H9 (cell line): Measurements from ENCODE around the gene TACR2. TPM values are rescaled to one million over a fixed set of nuclear protein-coding genes. Genes with fewer than 3 reads are reported as not detected.

Experiments used
- DNase-seq: peaks from one replicate; pipeline ENCODE4 v3.0.0-alpha.2; 2017
- H2AFZ ChIP-seq: one replicate; pipeline ENCODE4 v1.6.1; 2013; ENCODE audit warnings: mild to moderate bottlenecking, low read length, control low read depth, moderate library complexity
- H2AK5ac ChIP-seq: 2 replicates; pipeline ENCODE4 v1.6.1; 2013; ENCODE audit warnings: low read length, control low read depth, mixed read lengths; ENCODE audit not compliant: insufficient read length
- H2BK120ac ChIP-seq: one replicate; pipeline ENCODE4 v1.6.1; 2013; ENCODE audit warnings: low read depth, mild to moderate bottlenecking, low read length, control low read depth, inconsistent platforms; ENCODE audit not compliant: poor library complexity, severe bottlenecking
- H2BK12ac ChIP-seq: 2 replicates; pipeline ENCODE4 v1.6.1; 2013; ENCODE audit warnings: low read length, control low read depth, mixed read lengths, low read depth; ENCODE audit not compliant: insufficient read length
- H2BK15ac ChIP-seq: 2 replicates; pipeline ENCODE4 v1.6.1; 2013; ENCODE audit warnings: low read depth, low read length, control low read depth
- H2BK20ac ChIP-seq: one replicate; pipeline ENCODE4 v1.6.1; 2013; ENCODE audit warnings: low read depth, mild to moderate bottlenecking, low read length, control low read depth, inconsistent platforms; ENCODE audit not compliant: poor library complexity, severe bottlenecking
- H2BK5ac ChIP-seq: 2 replicates; pipeline ENCODE4 v1.6.1; 2013; ENCODE audit warnings: low read length, control low read depth, mixed read lengths; ENCODE audit not compliant: insufficient read length
- H3K14ac ChIP-seq: 2 replicates; pipeline ENCODE4 v1.6.1; 2013; ENCODE audit warnings: low read length, control low read depth; ENCODE audit not compliant: insufficient read depth
- H3K18ac ChIP-seq: 2 replicates; pipeline ENCODE4 v1.6.1; 2013; ENCODE audit warnings: low read depth, mild to moderate bottlenecking, mixed read lengths, low read length, control low read depth; ENCODE audit not compliant: insufficient read length
- H3K23ac ChIP-seq: 2 replicates; pipeline ENCODE4 v1.6.1; 2013; ENCODE audit warnings: low read length, control low read depth, mixed read lengths, low read depth; ENCODE audit not compliant: insufficient read length
- H3K23me2 ChIP-seq: 2 replicates; pipeline ENCODE4 v1.6.1; 2013; ENCODE audit warnings: low read depth, mild to moderate bottlenecking, mixed read lengths, low read length, control low read depth; ENCODE audit not compliant: insufficient read length, poor library complexity, severe bottlenecking
- H3K27ac ChIP-seq: 2 replicates; pipeline ENCODE4 v1.5.1; 2013; ENCODE audit warnings: low read length, control low read depth, mixed read lengths, low read depth; ENCODE audit not compliant: insufficient read length
- H3K27me3 ChIP-seq: 2 replicates; pipeline ENCODE4 v1.6.1; 2013; ENCODE audit warnings: low read length, control low read depth, inconsistent platforms; ENCODE audit not compliant: insufficient read depth
- H3K4ac ChIP-seq: 2 replicates; pipeline ENCODE4 v1.6.1; 2013; ENCODE audit warnings: low read depth, mild to moderate bottlenecking, control low read depth, inconsistent platforms, low read length, moderate library complexity
- H3K4me1 ChIP-seq: 2 replicates; pipeline ENCODE4 v1.6.1; 2013; ENCODE audit warnings: low read length, control low read depth, inconsistent platforms; ENCODE audit not compliant: insufficient read depth
- H3K4me2 ChIP-seq: 2 replicates; pipeline ENCODE4 v1.6.1; 2013; ENCODE audit warnings: low read length, control low read depth, mixed read lengths; ENCODE audit not compliant: insufficient read length, insufficient read depth
- H3K56ac ChIP-seq: 2 replicates; pipeline ENCODE4 v1.6.1; 2013; ENCODE audit warnings: low read depth, mild to moderate bottlenecking, mixed read lengths, low read length, control low read depth; ENCODE audit not compliant: insufficient read length
- H3K79me1 ChIP-seq: 2 replicates; pipeline ENCODE4 v1.6.1; 2013; ENCODE audit warnings: low read depth, mild to moderate bottlenecking, moderate library complexity, low read length, control low read depth, inconsistent platforms; ENCODE audit not compliant: insufficient read depth, poor library complexity, severe bottlenecking
- H3K79me2 ChIP-seq: 2 replicates; pipeline ENCODE4 v1.6.1; 2013; ENCODE audit warnings: low read length, control low read depth, inconsistent platforms; ENCODE audit not compliant: insufficient read depth
- H3K9ac ChIP-seq: 2 replicates; pipeline ENCODE4 v1.6.1; 2013; ENCODE audit warnings: low read length, control low read depth, mixed read lengths; ENCODE audit not compliant: insufficient read length; ENCODE audit errors: extremely low read depth
- H3K9me3 ChIP-seq: one replicate; pipeline ENCODE4 v1.6.1; 2013; ENCODE audit warnings: low read depth, low read length, inconsistent platforms; ENCODE audit not compliant: control insufficient read depth
- H3T11ph ChIP-seq: one replicate; pipeline ENCODE4 v1.6.1; 2013; ENCODE audit warnings: mild to moderate bottlenecking, low read length, control low read depth, inconsistent platforms
- H4K20me1 ChIP-seq: one replicate; pipeline ENCODE4 v1.6.1; 2013; ENCODE audit not compliant: control insufficient read depth, insufficient read length, insufficient read depth
- H4K5ac ChIP-seq: 2 replicates; pipeline ENCODE4 v1.6.1; 2013; ENCODE audit warnings: low read depth, mild to moderate bottlenecking, mixed read lengths, low read length, control low read depth; ENCODE audit not compliant: insufficient read length
- H4K8ac ChIP-seq: replicated peaks from 2 replicates; pipeline ENCODE4 v1.6.1; 2013; ENCODE audit warnings: low read length, control low read depth, mixed read lengths, low read depth; ENCODE audit not compliant: insufficient read length
- H4K91ac ChIP-seq: 2 replicates; pipeline ENCODE4 v1.6.1; 2013; ENCODE audit warnings: low read depth, mild to moderate bottlenecking, moderate library complexity, mixed read lengths, low read length, control low read depth; ENCODE audit not compliant: insufficient read length
- H3K27ac Mint-ChIP-seq, 3 experiments: 2 replicates in 2 of 3; 3 replicates in 1 of 3; pipeline ENCODE4 v1.8.0; 2020 to 2021; ENCODE audit warnings: mixed read lengths in 3 of 3, mild to moderate bottlenecking in 1 of 3, moderate library complexity in 1 of 3
- H3K27me3 Mint-ChIP-seq: 2 replicates; pipeline ENCODE4 v1.8.0; 2021; ENCODE audit warnings: low read depth, mild to moderate bottlenecking, moderate library complexity, mixed read lengths
- H3K36me3 Mint-ChIP-seq, 3 experiments: 2 replicates in 2 of 3; 3 replicates in 1 of 3; pipeline ENCODE4 v1.8.0; 2020 to 2021; ENCODE audit warnings: low read depth in 3 of 3, mixed read lengths in 3 of 3; ENCODE audit not compliant: insufficient read depth in 1 of 3
- H3K4me1 Mint-ChIP-seq, 2 experiments: 2 replicates each; pipeline ENCODE4 v1.8.0; 2020; ENCODE audit warnings: mixed read lengths in 2 of 2
- H3K4me3 Mint-ChIP-seq, 2 experiments: 2 replicates in 1 of 2; 3 replicates in 1 of 2; pipeline ENCODE4 v1.8.0; 2020 to 2021; ENCODE audit warnings: mild to moderate bottlenecking in 2 of 2, mixed read lengths in 2 of 2, moderate library complexity in 1 of 2
- H3K9me3 Mint-ChIP-seq, 2 experiments: 2 replicates in 1 of 2; 3 replicates in 1 of 2; pipeline ENCODE4 v1.8.0; 2020; ENCODE audit warnings: mild to moderate bottlenecking in 2 of 2, mixed read lengths in 2 of 2, moderate library complexity in 1 of 2
- WGBS: extraction: QIAGEN DNeasy Blood & Tissue Kit; methylation state at CpG from one replicate; pipeline ENCODE4 v1.1.7; 2013; ENCODE audit warnings: missing lambda C conversion rate, low lambda C conversion rate, mixed read lengths; ENCODE audit not compliant: insufficient read length; ENCODE audit errors: extremely low coverage; 5-methylcytosine and 5-hydroxymethylcytosine counted together
- total RNA-seq: library from RNA; stranded (reverse); gene quantifications from 2 replicates; pipeline ENCODE4 v1.2.1, GENCODE V29; 2021
- TF ChIP-seq, protein P1 (sequence below): fragments of 200-600 bp; sonication (generic); conservative IDR thresholded peaks from 3 replicates; pipeline ENCODE4 v1.8.0; 2021; ENCODE audit warnings: antibody characterized with exemption, mild to moderate bottlenecking

Gene TACR2
- total RNA-seq, 1 experiment from 2014 or later, result not detected

DNA sequence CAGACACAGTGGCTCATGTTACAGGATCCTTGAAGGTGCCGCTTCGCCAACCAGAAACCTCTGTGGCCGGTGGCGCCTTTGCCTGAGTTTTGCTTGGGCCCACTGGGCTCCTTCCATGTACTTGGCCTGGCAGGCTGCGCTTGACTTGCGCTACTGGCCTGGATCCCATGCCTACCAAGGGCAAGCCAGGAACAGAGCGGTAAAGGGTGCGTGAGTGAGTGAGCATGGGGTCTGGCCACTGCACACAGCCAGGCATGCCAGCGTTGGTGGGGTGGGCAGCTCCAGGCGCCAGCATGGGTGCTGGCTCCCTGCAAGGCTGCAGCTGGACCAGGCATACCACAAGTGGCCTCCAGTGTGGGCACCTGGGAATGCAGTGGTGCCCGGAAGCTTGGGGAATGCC is 18.2 kb upstream of the TACR2 start:
- no peaks in the 10 kb centered on the region for H3K79me2 ChIP-seq
- H3K14ac ChIP-seq, result no peak overlapping the region; the same call in 1 of the 2 replicates
- no peak overlapping the region for H2BK15ac ChIP-seq
- H4K5ac ChIP-seq, result no peak overlapping the region
- no peak overlapping the region for H3K56ac ChIP-seq
- H2AFZ ChIP-seq, result no peak overlapping the region
- H3K27ac Mint-ChIP-seq, result no peak overlapping the region
- H3K27me3 ChIP-seq, result no peaks in the 10 kb centered on the region
- H3K4ac ChIP-seq, result no peak overlapping the region
- H3K4me3 Mint-ChIP-seq, result no peak overlapping the region
- no peak overlapping the region for H4K91ac ChIP-seq
- no peak overlapping the region for H3K27ac ChIP-seq
- H3K23me2 ChIP-seq, result no peaks in the 10 kb centered on the region
- H3K18ac ChIP-seq, result no peak overlapping the region
- peaks cover 0 to 4% of the 10 kb centered on the region in 2 experiments; a peak in 2 of 5 replicates for H3K9me3 Mint-ChIP-seq
- peaks cover 2 to 8% of the 10 kb centered on the region in 2 experiments; a peak in 3 of 4 replicates for H3K4me1 Mint-ChIP-seq
- H2AK5ac ChIP-seq, result no peak overlapping the region
- H2BK12ac ChIP-seq, result no peak overlapping the region
- H3K36me3 Mint-ChIP-seq, result no peaks in the 10 kb centered on the region
- peaks cover 27% of the 10 kb centered on the region for H3K27me3 Mint-ChIP-seq
- H3K9me3 ChIP-seq, result no peaks in the 10 kb centered on the region
- no peaks in the 10 kb centered on the region for H3K79me1 ChIP-seq
- no peak overlapping the region for H2BK20ac ChIP-seq
- TF ChIP-seq, protein P1, sequence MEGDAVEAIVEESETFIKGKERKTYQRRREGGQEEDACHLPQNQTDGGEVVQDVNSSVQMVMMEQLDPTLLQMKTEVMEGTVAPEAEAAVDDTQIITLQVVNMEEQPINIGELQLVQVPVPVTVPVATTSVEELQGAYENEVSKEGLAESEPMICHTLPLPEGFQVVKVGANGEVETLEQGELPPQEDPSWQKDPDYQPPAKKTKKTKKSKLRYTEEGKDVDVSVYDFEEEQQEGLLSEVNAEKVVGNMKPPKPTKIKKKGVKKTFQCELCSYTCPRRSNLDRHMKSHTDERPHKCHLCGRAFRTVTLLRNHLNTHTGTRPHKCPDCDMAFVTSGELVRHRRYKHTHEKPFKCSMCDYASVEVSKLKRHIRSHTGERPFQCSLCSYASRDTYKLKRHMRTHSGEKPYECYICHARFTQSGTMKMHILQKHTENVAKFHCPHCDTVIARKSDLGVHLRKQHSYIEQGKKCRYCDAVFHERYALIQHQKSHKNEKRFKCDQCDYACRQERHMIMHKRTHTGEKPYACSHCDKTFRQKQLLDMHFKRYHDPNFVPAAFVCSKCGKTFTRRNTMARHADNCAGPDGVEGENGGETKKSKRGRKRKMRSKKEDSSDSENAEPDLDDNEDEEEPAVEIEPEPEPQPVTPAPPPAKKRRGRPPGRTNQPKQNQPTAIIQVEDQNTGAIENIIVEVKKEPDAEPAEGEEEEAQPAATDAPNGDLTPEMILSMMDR, result no peak
- no peaks in the 10 kb centered on the region for H4K20me1 ChIP-seq
- no peak overlapping the region for H3K9ac ChIP-seq
- no peak overlapping the region for H2BK120ac ChIP-seq
- no CpG with 5 or more reads among the region's 11 CpGs for WGBS
- no peak overlapping the region for H3K4me2 ChIP-seq
- H2BK5ac ChIP-seq, result no peak overlapping the region
- no peaks in the 10 kb centered on the region for H3K4me1 ChIP-seq
- no peak overlapping the region for H4K8ac ChIP-seq
- no peak overlapping the region for H3T11ph ChIP-seq
- no peak overlapping the region for H3K23ac ChIP-seq
- no peak for DNase-seq
